Ectodermal cell (in vitro differentiated cells): ENCODE measurements around the gene ONECUT1.
A peak's percentile ranks its signal among the peaks of the same experiment; 100 is the strongest.

Experiments
- H3K27ac ChIP-seq: 2 replicates; pipeline ENCODE4 v1.7.0; 2013; ENCODE audit warnings: mild to moderate bottlenecking, low read depth, low read length; ENCODE audit not compliant: insufficient read depth, poor library complexity, severe bottlenecking
- H3K27me3 ChIP-seq: 2 replicates; pipeline ENCODE4 v1.7.0; 2013; ENCODE audit warnings: mild to moderate bottlenecking, low read length; ENCODE audit not compliant: insufficient read depth, control insufficient read depth, poor library complexity, severe bottlenecking
- H3K36me3 ChIP-seq: one replicate; pipeline ENCODE4 v1.7.0; 2013; ENCODE audit warnings: low read length; ENCODE audit not compliant: control insufficient read depth, insufficient read depth
- H3K4me1 ChIP-seq: one replicate; pipeline ENCODE4 v1.7.0; 2013; ENCODE audit warnings: low read length; ENCODE audit not compliant: control insufficient read depth, insufficient read depth
- H3K4me3 ChIP-seq: 2 replicates; pipeline ENCODE4 v1.7.0; 2013; ENCODE audit warnings: low read depth, low read length, control low read depth; ENCODE audit not compliant: insufficient read depth
- H3K9me3 ChIP-seq: 2 replicates; pipeline ENCODE4 v1.7.0; 2013; ENCODE audit warnings: mild to moderate bottlenecking, low read length, moderate library complexity; ENCODE audit not compliant: control insufficient read depth
- WGBS, 2 experiments: methylation state at CpG; one replicate each; pipeline ENCODE4 v1.1.7; 2013; ENCODE audit warnings: missing lambda C conversion rate in 2 of 2; 5-methylcytosine and 5-hydroxymethylcytosine counted together

Gene ONECUT1

DNA sequence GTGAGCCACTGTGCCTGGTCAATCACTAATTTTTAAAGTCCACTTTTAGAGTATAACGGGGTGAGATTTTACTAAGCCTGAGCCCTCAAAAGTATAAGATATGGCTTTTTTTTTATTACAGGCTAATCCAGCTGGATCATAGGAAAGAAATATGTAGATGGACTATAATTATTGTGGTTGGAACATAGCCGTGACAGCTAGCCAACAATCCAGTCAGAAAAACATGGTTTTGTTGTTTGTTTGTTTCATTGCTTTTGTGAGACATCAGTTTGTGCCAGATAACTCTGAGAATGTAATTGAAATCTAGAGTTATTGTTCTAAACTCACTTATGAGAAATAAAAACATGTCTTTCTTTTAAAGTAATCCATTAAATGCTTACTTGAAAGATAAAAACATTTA is 73.6 kb downstream of the ONECUT1 start:
- Histone ChIP-seq H3K27me3 (no peaks in the 10 kb centered on the region), H3K27ac (no peak overlapping the region), H3K4me1 (no peaks in the 10 kb centered on the region), H3K36me3 (no peaks in the 10 kb centered on the region), H3K4me3 (no peak overlapping the region), H3K9me3 (no peaks in the 10 kb centered on the region)
- 67 to 70% methylated on average over 2 of the region's 2 CpGs for WGBS, 2 experiments

- no peak overlapping the region for H3K4me3 ChIP-seq
- no peaks in the 10 kb centered on the region for H3K9me3 ChIP-seq
- WGBS, 2 experiments, result 73 to 81% methylated on average over 4 to 5 of the region's 5 CpGs
- H3K27me3 ChIP-seq, result no peaks in the 10 kb centered on the region
- no peak overlapping the region for H3K27ac ChIP-seq
- no peaks in the 10 kb centered on the region for H3K4me1 ChIP-seq
- no peaks in the 10 kb centered on the region for H3K36me3 ChIP-seq
These were observed 74.7 kb downstream of the ONECUT1 start for GRCh38 chr15:52715411-52715810.

GRCh38 chr15:52714968-52715367 is 75.2 kb downstream of the ONECUT1 start:
- H3K9me3 ChIP-seq, result no peaks in the 10 kb centered on the region
- no peaks in the 10 kb centered on the region for H3K36me3 ChIP-seq
- WGBS, 2 experiments, result 95 to 97% methylated on average over 3 of the region's 3 CpGs
- H3K4me3 ChIP-seq, result no peak overlapping the region
- H3K27me3 ChIP-seq, result no peaks in the 10 kb centered on the region
- H3K4me1 ChIP-seq, result no peaks in the 10 kb centered on the region
- H3K27ac ChIP-seq, result no peak overlapping the region

GRCh38 chr15:52710708-52711389 is 79.3 kb downstream of the ONECUT1 start:
- WGBS, 2 experiments, result 91 to 96% methylated on average over 2 of the region's 2 CpGs
- Histone ChIP-seq H3K36me3 (no peaks in the 10 kb centered on the region), H3K4me1 (no peaks in the 10 kb centered on the region), H3K27me3 (no peaks in the 10 kb centered on the region), H3K4me3 (no peak overlapping the region), H3K9me3 (no peaks in the 10 kb centered on the region), H3K27ac (no peak overlapping the region)

DNA sequence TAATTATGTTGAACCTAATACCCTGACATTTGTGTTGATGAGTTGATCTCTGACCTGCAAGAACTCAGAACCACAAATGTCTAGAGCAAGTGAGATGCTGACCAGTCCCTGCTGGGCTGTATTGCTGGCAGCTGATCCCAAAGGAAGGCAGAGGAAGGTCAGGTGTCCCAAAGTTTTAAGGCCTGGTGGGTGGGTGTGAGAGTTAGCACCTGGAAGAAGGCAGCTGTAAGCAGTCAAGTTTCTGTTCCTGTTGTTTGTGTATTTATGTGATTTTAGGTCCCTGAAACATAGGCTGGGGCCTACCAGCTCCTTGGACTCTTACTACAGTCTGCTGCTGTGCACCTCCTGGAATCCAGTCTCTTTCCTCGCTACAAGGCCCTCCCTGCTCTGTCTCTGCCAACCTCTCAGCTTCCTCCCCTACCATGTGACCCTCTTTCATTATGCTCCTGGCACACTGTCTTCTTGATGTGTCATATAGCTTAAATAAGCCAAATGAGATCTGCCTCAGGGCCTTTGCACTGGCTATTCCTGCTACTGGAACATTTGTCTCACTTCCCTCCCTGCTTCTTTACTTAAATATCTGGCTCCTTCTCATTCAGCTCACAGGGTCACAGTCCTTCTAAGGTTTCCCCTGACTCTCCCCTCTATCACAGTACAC is 80.0 kb downstream of the ONECUT1 start:
- 93 to 97% methylated on average over 1 of the region's 1 CpG for WGBS, 2 experiments
- Histone ChIP-seq H3K27ac (no peak overlapping the region), H3K9me3 (no peaks in the 10 kb centered on the region), H3K27me3 (no peaks in the 10 kb centered on the region), H3K4me1 (no peaks in the 10 kb centered on the region), H3K36me3 (no peaks in the 10 kb centered on the region), H3K4me3 (no peak overlapping the region)

DNA sequence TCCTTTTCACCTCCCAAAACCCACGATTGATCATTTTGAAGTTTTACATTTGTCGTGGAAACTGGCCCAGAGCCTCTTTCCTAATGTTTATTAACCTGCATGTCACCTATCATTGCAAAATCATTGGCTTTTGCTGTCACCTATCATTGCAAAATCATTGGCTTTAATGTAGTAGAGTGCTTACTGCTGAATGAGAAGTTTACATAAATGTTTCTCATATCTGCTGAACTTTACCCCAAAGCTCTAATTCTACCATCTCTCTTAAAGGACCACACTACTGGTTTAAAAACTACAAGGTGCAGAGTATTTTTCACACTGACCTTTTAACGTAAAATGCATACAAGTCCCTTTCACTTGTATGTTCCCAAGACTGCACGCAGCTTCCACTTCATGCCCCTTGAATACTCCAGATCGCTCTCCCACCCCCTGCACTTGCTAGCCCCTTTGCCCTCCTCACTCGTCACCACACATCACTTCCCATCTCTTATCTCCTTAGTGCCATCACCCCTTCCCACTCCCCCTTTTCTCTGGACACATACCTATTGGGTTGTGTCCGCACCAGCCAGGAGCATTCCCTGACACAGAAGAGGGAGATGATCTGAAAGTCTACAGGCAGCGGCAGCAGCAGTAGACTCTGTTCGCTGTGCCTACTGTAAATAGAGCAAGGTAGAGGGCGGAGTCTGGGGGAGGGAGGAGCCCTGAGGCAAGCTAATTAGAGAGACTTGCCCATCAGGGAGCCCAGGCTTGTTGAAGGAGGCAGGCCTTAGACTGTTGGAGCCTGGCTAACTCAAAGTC is 80.8 kb downstream of the ONECUT1 start:
- peak overlapping the region; percentile 16 for H3K4me3 ChIP-seq
- no peaks in the 10 kb centered on the region for H3K27me3 ChIP-seq
- no peaks in the 10 kb centered on the region for H3K36me3 ChIP-seq
- no peaks in the 10 kb centered on the region for H3K9me3 ChIP-seq
- WGBS, 2 experiments, result 36 to 40% methylated on average over 10 of the region's 10 CpGs
- H3K27ac ChIP-seq, result no peak overlapping the region
- H3K4me1 ChIP-seq, result no peaks in the 10 kb centered on the region
